ENCODE results near the gene ST6GALNAC3. TPM values are rescaled to one million over a fixed set of nuclear protein-coding genes. Genes with fewer than 3 reads are reported as not detected.

Gene ST6GALNAC3
- total RNA-seq, 1 donor from 2014 or later, result 7.3 TPM

GRCh38 chr1:76284842-76285241, 210.3 kb downstream of the ST6GALNAC3 start:
- H3K27me3 Mint-ChIP-seq (ENCODE audit: unreplicated experiment), result no peaks in the 10 kb centered on the region
- H3K36me3 Mint-ChIP-seq (ENCODE audit: unreplicated experiment), result no peaks in the 10 kb centered on the region
- H3K9me3 Mint-ChIP-seq (ENCODE audit: unreplicated experiment), result no peaks in the 10 kb centered on the region
- TF ChIP-seq CTCF (IDR thresholded peaks at IDR 0.05), result no peak
- H3K4me1 Mint-ChIP-seq (ENCODE audit: unreplicated experiment), result no peaks in the 10 kb centered on the region
- DNase-seq (ENCODE audit: extremely low spot score, unreplicated experiment), result no peak
- no peak overlapping the region for H3K27ac Mint-ChIP-seq (ENCODE audit: unreplicated experiment)
- H3K4me3 Mint-ChIP-seq (ENCODE audit: unreplicated experiment), result no peak overlapping the region

DNA sequence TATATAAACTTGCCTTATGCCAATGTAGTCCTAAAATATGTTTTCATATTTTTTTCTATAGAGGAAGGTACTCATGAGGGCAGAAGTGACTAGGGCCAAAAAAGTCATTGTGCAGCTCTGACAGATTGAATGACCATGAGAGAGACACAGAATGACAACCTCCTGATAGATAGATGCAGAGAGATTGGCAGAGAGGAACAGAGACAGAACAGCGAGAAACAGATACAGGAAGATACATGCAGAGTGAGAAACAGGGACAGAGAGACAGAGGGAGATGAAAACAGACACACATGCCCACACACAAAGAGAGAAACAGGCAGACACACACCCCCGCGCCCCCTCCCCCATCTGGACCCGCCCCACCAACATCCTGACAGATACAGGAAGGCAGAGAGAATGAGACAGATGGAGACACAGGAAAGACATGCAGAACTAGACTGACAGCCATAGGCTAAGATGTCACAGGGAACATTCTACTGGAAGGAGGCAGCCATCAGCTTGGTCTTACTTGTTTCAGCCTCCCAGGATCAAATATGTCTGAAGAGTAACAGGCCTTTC, 211.1 kb downstream of the ST6GALNAC3 start:
- no peaks in the 10 kb centered on the region for H3K36me3 Mint-ChIP-seq (ENCODE audit: unreplicated experiment)
- H3K27me3 Mint-ChIP-seq (ENCODE audit: unreplicated experiment), result no peaks in the 10 kb centered on the region
- no peak for DNase-seq (ENCODE audit: extremely low spot score, unreplicated experiment)
- H3K4me1 Mint-ChIP-seq (ENCODE audit: unreplicated experiment), result peaks cover 1% of the 10 kb centered on the region
- no peak for TF ChIP-seq CTCF (IDR thresholded peaks at IDR 0.05)
- no peak overlapping the region for H3K27ac Mint-ChIP-seq (ENCODE audit: unreplicated experiment)
- H3K4me3 Mint-ChIP-seq (ENCODE audit: unreplicated experiment), result no peak overlapping the region
- no peaks in the 10 kb centered on the region for H3K9me3 Mint-ChIP-seq (ENCODE audit: unreplicated experiment)

DNA sequence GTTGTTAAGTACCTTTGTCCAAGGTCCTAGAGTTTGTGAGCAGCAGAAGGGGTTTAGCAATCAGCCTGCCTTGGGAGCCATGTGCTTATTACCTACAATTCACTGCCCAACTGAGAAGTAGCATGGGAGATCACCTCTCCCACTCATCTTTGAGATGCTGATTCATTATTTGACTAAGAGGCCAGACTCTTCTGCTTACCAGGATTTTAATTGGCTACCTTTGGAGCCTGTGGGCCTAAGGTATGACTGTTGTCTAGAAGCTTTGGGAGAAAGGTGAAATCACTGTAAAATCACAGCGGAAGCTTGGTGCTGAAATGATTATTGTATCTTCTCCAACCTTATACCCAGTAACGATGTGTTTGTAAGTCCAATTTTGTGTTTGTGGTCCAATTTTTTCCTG, 213.4 kb downstream of the ST6GALNAC3 start:
- H3K27ac Mint-ChIP-seq (ENCODE audit: unreplicated experiment), result no peak overlapping the region

DNA sequence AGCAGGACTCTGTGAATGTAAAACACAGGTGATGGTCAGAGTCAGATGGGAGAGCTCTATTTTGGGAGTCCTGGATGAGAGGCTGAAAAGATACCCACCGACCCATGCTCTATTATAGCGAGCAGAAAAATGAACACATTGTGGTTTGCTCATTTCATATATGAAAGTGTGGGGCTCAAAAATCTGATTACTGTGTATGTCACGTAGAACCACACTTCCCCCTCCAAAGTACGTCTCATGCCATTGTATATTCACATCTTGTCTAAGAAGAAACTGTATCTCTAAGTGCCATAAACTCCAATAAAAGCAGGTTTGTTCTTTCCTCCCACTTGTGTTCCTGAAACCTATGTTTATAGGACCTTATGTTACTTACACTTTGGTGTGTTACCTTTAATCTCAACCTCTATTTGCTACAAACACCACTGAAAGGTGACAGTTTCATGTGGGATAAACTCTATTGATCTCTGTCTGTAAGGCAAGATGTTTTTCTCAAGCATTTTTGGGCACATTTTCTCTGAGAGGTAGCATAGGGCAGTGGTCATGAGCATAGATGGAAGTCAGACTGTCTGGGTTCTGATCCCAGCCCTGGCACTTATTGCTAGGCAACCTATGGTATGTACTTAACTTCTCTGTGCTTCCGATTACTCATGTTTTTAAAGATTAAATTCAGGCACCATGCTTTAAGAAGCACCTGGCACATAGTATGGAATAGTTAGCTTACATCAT, 214.4 kb downstream of the ST6GALNAC3 start:
- no peaks in the 10 kb centered on the region for H3K27me3 Mint-ChIP-seq (ENCODE audit: unreplicated experiment)
- TF ChIP-seq CTCF (IDR thresholded peaks at IDR 0.05), result no peak
- H3K9me3 Mint-ChIP-seq (ENCODE audit: unreplicated experiment), result no peaks in the 10 kb centered on the region
- H3K27ac Mint-ChIP-seq (ENCODE audit: unreplicated experiment), result no peak overlapping the region
- no peak overlapping the region for H3K4me3 Mint-ChIP-seq (ENCODE audit: unreplicated experiment)
- no peaks in the 10 kb centered on the region for H3K36me3 Mint-ChIP-seq (ENCODE audit: unreplicated experiment)
- no peak for DNase-seq (ENCODE audit: extremely low spot score, unreplicated experiment)
- peaks cover 1% of the 10 kb centered on the region for H3K4me1 Mint-ChIP-seq (ENCODE audit: unreplicated experiment)

More for the DNA sequence above, 213.4 kb downstream of the ST6GALNAC3 start:
- H3K36me3 Mint-ChIP-seq (ENCODE audit: unreplicated experiment), result no peaks in the 10 kb centered on the region
- H3K27me3 Mint-ChIP-seq (ENCODE audit: unreplicated experiment), result no peaks in the 10 kb centered on the region
- DNase-seq (ENCODE audit: extremely low spot score, unreplicated experiment), result no peak
- no peak for TF ChIP-seq CTCF (IDR thresholded peaks at IDR 0.05)
- no peaks in the 10 kb centered on the region for H3K9me3 Mint-ChIP-seq (ENCODE audit: unreplicated experiment)
- H3K4me1 Mint-ChIP-seq (ENCODE audit: unreplicated experiment), result peaks cover 1% of the 10 kb centered on the region
- H3K4me3 Mint-ChIP-seq (ENCODE audit: unreplicated experiment), result no peak overlapping the region

DNA sequence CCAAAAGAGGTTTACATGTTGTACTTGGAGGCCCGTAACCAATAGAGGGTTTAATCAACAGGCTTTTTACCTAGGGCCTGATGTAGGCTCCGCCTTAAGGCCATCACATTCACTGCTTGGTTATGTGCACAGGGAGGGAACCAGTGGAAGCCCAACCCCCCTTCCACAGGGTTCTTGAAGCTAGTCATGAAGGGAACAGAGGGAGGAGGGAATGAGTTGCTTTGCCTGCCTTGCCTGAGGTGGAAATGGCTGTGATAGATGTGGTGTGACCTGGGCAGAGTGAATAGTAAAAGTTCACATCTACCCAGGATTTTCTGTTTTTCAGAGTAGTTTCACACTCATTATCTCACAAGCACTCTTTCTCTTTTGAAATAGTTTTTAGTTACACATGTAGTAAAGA, 215.1 kb downstream of the ST6GALNAC3 start:
- Mint-ChIP-seq H3K36me3 (ENCODE audit: unreplicated experiment) (no peaks in the 10 kb centered on the region), H3K9me3 (ENCODE audit: unreplicated experiment) (no peaks in the 10 kb centered on the region), H3K27ac (ENCODE audit: unreplicated experiment) (no peak overlapping the region), H3K4me3 (ENCODE audit: unreplicated experiment) (no peak overlapping the region), H3K4me1 (ENCODE audit: unreplicated experiment) (peaks cover 6% of the 10 kb centered on the region), H3K27me3 (ENCODE audit: unreplicated experiment) (no peaks in the 10 kb centered on the region)
- no peak for DNase-seq (ENCODE audit: extremely low spot score, unreplicated experiment)
- TF ChIP-seq CTCF (IDR thresholded peaks at IDR 0.05), result no peak
